Measurements from ENCODE around the gene SHANK1.

SHANK1 gene

GRCh38 chr19:50649433-50650391, 69.9 kb downstream of the SHANK1 start, which contains the start of gene C19orf81 (continued):
- TF ChIP-seq ZBTB11 (tag by site-specific recombination; conservative IDR thresholded peaks at IDR 0.05; ENCODE audit: low read depth) (peak; percentile 44; the same call in 1 of the 2 replicates), ZNF211 (tag by site-specific recombination; IDR thresholded peaks at IDR 0.05; ENCODE audit: low read depth) (peak; percentile 43; the same call in 1 of the 2 replicates)

GRCh38 chr19:50648659-50649058, 70.9 kb downstream of the SHANK1 start:
- TF ChIP-seq ZNF791 (tag by site-specific recombination; IDR thresholded peaks at IDR 0.05) (peak; percentile 21; the same call in 1 of the 2 replicates), ZBTB7A (tag by site-specific recombination; IDR thresholded peaks at IDR 0.05; ENCODE audit: low read depth) (no peak), RBAK (tag by site-specific recombination; IDR thresholded peaks at IDR 0.05) (no peak), ZNF449 (tag by site-specific recombination; IDR thresholded peaks at IDR 0.05) (no peak), ZNF350 (tag by site-specific recombination; IDR thresholded peaks at IDR 0.05) (no peak)
- TF ChIP-seq, protein P1, sequence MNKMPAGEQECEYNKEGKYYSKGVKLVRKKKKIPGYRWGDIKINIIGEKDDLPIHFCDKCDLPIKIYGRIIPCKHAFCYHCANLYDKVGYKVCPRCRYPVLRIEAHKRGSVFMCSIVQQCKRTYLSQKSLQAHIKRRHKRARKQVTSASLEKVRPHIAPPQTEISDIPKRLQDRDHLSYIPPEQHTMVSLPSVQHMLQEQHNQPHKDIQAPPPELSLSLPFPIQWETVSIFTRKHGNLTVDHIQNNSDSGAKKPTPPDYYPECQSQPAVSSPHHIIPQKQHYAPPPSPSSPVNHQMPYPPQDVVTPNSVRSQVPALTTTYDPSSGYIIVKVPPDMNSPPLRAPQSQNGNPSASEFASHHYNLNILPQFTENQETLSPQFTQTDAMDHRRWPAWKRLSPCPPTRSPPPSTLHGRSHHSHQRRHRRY (tag by site-specific recombination; IDR thresholded peaks at IDR 0.05), result 0 out of 2 replicates have a peak, but pooled peaks have one; percentile 31
- H3K4me3 ChIP-seq (ENCODE audit: low read depth, low read length), result no peak overlapping the region
- no peaks in the 10 kb centered on the region for H3K9me3 ChIP-seq (ENCODE audit: control insufficient read depth, insufficient read depth, low read depth, low read length)
- no peaks in the 10 kb centered on the region for H3K4me1 ChIP-seq (ENCODE audit: control insufficient read depth, insufficient read depth, low read length)
- ChIA-PET CTCF (interaction anchor here (0.9 to 1.4 kb wide), 2 partner anchors 57 to 111 kb away, joined by 3 to 4 read pairs; no protein-coding TSS in a partner anchor), POLR2A (no interaction called here)
- no peak overlapping the region for H3K27ac ChIP-seq (ENCODE audit: extremely low read depth, low read depth, low read length)
- H3K36me3 ChIP-seq (ENCODE audit: control insufficient read depth in 2 of 2, insufficient read depth in 1 of 2, low read length in 2 of 2), result no peaks in the 10 kb centered on the region

- H3K4me1 ChIP-seq (ENCODE audit: control insufficient read depth, insufficient read depth, low read length), result no peaks in the 10 kb centered on the region
- no peak overlapping the region for H3K27ac ChIP-seq (ENCODE audit: extremely low read depth, low read depth, low read length)
- ChIA-PET POLR2A (interaction anchor here (0.6 to 1.1 kb wide), 2 partner anchors 10 to 264 kb away, joined by 3 to 4 read pairs; no protein-coding TSS in a partner anchor), CTCF (interaction anchor here (0.6 to 2.4 kb wide), 4 partner anchors 21 to 91 kb away, joined by 3 to 13 read pairs (median 4); no protein-coding TSS in a partner anchor)
- no peaks in the 10 kb centered on the region for H3K36me3 ChIP-seq (ENCODE audit: control insufficient read depth in 2 of 2, insufficient read depth in 1 of 2, low read length in 2 of 2)
- no peak overlapping the region for H3K4me3 ChIP-seq (ENCODE audit: low read depth, low read length)
- no peaks in the 10 kb centered on the region for H3K9me3 ChIP-seq (ENCODE audit: control insufficient read depth, insufficient read depth, low read depth, low read length)
- TF ChIP-seq, protein P2, sequence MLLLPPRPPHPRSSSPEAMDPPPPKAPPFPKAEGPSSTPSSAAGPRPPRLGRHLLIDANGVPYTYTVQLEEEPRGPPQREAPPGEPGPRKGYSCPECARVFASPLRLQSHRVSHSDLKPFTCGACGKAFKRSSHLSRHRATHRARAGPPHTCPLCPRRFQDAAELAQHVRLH (tag by site-specific recombination; IDR thresholded peaks at IDR 0.05), result no peak
- no peak for TF ChIP-seq ZNF670 (tag by site-specific recombination; IDR thresholded peaks at IDR 0.05; ENCODE audit: low read depth)
- no peak for TF ChIP-seq ZNF174 (tag by site-specific recombination; IDR thresholded peaks at IDR 0.05)
- no peak for TF ChIP-seq ZNF626 (tag by site-specific recombination; IDR thresholded peaks at IDR 0.05)
- TF ChIP-seq SP2 (tag by site-specific recombination; IDR thresholded peaks at IDR 0.05), result no peak
- TF ChIP-seq, protein P3, sequence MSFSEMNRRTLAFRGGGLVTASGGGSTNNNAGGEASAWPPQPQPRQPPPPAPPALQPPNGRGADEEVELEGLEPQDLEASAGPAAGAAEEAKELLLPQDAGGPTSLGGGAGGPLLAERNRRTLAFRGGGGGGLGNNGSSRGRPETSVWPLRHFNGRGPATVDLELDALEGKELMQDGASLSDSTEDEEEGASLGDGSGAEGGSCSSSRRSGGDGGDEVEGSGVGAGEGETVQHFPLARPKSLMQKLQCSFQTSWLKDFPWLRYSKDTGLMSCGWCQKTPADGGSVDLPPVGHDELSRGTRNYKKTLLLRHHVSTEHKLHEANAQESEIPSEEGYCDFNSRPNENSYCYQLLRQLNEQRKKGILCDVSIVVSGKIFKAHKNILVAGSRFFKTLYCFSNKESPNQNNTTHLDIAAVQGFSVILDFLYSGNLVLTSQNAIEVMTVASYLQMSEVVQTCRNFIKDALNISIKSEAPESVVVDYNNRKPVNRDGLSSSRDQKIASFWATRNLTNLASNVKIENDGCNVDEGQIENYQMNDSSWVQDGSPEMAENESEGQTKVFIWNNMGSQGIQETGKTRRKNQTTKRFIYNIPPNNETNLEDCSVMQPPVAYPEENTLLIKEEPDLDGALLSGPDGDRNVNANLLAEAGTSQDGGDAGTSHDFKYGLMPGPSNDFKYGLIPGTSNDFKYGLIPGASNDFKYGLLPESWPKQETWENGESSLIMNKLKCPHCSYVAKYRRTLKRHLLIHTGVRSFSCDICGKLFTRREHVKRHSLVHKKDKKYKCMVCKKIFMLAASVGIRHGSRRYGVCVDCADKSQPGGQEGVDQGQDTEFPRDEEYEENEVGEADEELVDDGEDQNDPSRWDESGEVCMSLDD (tag by site-specific recombination; IDR thresholded peaks at IDR 0.05), result no peak
- TF ChIP-seq ZBTB44 (tag by site-specific recombination; IDR thresholded peaks at IDR 0.05), result no peak
Measured at GRCh38 chr19:50647879-50648615, 71.6 kb downstream of the SHANK1 start.
